ENCODE data around the gene ICAM5. TPM values are rescaled to one million over a fixed set of nuclear protein-coding genes. Genes with fewer than 3 reads are reported as not detected.

Gene ICAM5
- total and polyA plus RNA-seq, 9 of the 15 experiments (the other 6 are each of a cell fraction or from before 2014, with no cell fraction given) = 0.10 to 114 (median 13.7) TPM

DNA sequence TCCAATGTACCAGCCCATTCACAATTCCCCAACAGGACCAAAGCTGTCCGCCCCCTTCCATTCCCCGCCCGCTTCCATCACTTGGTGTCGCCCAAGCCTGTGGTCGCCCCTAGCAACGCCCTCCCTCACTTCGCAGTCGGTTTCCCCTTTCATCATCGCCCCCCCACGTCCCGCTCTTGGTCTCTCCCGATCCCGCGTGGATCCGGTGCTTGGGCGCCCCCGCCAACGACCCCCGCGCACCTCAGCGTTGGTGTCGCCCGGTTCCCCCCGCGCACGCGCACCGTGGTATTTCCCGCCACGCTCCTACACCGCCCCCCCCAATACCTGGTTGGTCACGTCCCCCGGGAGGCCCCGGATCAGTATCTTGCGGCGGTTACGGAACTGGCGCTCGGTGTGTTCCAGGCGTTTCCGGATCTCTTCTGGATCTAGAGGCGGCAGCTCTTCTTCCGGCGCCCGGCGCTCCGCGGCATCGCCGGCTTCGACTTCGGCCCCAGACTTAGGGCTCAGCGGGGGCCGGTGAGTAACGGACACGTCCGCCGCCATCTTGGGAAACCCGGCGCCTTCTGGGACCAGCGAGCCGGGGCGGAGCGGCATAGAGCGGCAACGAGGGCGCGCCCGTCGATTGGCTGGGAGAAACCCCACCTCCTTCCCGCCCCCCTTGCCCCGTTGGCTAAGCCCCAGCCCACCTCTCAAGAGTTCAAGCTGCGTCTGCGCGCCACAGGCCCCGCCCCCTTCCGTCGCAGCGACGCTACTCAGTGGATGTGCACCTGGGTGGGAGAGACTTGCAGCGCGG lies 43.4 kb downstream of the ICAM5 start, which contains the start of gene RAVER1 (continued):
- 0 out of 2 replicates have a peak, but pooled peaks have one; percentile 29 for TF ChIP-seq TRIM28 (IDR thresholded peaks at IDR 0.05)
- no peak for TF ChIP-seq MTA2 (IDR thresholded peaks at IDR 0.05; ENCODE audit: low read depth)
- TF ChIP-seq FOXA1 (IDR thresholded peaks at IDR 0.05; ENCODE audit: borderline replicate concordance) = no peak
- peak; percentile 38 for TF ChIP-seq CHD1 (IDR thresholded peaks at IDR 0.05; ENCODE audit: low read length)
- 0 out of 2 replicates have a peak, but pooled peaks have one; percentile 6 for TF ChIP-seq NR1H2 (CRISPR knock-in tag; IDR thresholded peaks at IDR 0.05)
- TF ChIP-seq CCNT2 (IDR thresholded peaks at IDR 0.05; ENCODE audit: borderline replicate concordance, extremely low read depth, insufficient read length, low read depth, low read length) = peak; percentile 33
- TF ChIP-seq, protein P1, sequence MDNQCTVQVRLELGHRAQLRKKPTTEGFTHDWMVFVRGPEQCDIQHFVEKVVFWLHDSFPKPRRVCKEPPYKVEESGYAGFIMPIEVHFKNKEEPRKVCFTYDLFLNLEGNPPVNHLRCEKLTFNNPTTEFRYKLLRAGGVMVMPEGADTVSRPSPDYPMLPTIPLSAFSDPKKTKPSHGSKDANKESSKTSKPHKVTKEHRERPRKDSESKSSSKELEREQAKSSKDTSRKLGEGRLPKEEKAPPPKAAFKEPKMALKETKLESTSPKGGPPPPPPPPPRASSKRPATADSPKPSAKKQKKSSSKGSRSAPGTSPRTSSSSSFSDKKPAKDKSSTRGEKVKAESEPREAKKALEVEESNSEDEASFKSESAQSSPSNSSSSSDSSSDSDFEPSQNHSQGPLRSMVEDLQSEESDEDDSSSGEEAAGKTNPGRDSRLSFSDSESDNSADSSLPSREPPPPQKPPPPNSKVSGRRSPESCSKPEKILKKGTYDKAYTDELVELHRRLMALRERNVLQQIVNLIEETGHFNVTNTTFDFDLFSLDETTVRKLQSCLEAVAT (IDR thresholded peaks at IDR 0.05) = peak in 1 of 2 experiments; percentile 35; a peak in 1 of 4 replicates
- TF ChIP-seq GATAD2B (IDR thresholded peaks at IDR 0.05; ENCODE audit: borderline replicate concordance) = no peak
- peak; percentile 76 for TF ChIP-seq GABPA (tag; conservative IDR thresholded peaks at IDR 0.05; ENCODE audit: low read depth)
- peak; percentile 2 for TF ChIP-seq NEUROD1 (IDR thresholded peaks at IDR 0.05; ENCODE audit: borderline replicate concordance, low read depth, low read length, partially characterized antibody)
- peak; percentile 67 to 98; a peak in 3 of 4 replicates for TF ChIP-seq NONO (IDR thresholded peaks at IDR 0.05; ENCODE audit: low read depth in 2 of 2, low read length in 1 of 2)
- no peak for TF ChIP-seq HSF4 (CRISPR knock-in tag; IDR thresholded peaks at IDR 0.05; ENCODE audit: borderline replicate concordance)
- no peak for TF ChIP-seq ZNF217 (CRISPR knock-in tag; IDR thresholded peaks at IDR 0.05)
- peak; percentile 91 for TF ChIP-seq ZBTB2 (IDR thresholded peaks at IDR 0.05)
- peak; percentile 99 for TF ChIP-seq PRDM10 (IDR thresholded peaks at IDR 0.05; ENCODE audit: partially characterized antibody)
- TF ChIP-seq DNMT1 (IDR thresholded peaks at IDR 0.05) = 0 out of 2 replicates have a peak, but pooled peaks have one; percentile 63
- TF ChIP-seq, protein P2, sequence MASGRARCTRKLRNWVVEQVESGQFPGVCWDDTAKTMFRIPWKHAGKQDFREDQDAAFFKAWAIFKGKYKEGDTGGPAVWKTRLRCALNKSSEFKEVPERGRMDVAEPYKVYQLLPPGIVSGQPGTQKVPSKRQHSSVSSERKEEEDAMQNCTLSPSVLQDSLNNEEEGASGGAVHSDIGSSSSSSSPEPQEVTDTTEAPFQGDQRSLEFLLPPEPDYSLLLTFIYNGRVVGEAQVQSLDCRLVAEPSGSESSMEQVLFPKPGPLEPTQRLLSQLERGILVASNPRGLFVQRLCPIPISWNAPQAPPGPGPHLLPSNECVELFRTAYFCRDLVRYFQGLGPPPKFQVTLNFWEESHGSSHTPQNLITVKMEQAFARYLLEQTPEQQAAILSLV (tag; IDR thresholded peaks at IDR 0.05) = 0 out of 2 replicates have a peak, but pooled peaks have one; percentile 24
- no peak for TF ChIP-seq ZNF197 (CRISPR knock-in tag; IDR thresholded peaks at IDR 0.05; ENCODE audit: low read depth)
- no peak for TF ChIP-seq CBFA2T2 (conservative IDR thresholded peaks at IDR 0.05)
- TF ChIP-seq FOS (IDR thresholded peaks at IDR 0.05; ENCODE audit: extremely low read depth, insufficient read length) = no peak
- no peak for TF ChIP-seq KHSRP (IDR thresholded peaks at IDR 0.05)

Measured in K562 (cell line).